Measurements from ENCODE around the gene CES5A. TPM values are rescaled to one million over a fixed set of nuclear protein-coding genes. Genes with fewer than 3 reads are reported as not detected.
"Not testable (repeated sequence)": the region's sequence is repeated elsewhere in the genome, so short reads cannot be mapped to it uniquely, and the experiment has no call there.

The CES5A gene
- not detected in 2 replicates for total RNA-seq

GRCh38 chr16:55875273-55875672 is at the start of gene CES5A:
Gene CES5A (minus strand): TSS chr16:55875373. CDS start chr16:55875221, 152 bp downstream.
- DNase-seq (ENCODE audit: extremely low read depth, low read depth, low spot score): no peak

- DNase-seq (ENCODE audit: extremely low read depth, low read depth, low spot score): no peak
Observed at GRCh38 chr16:55922662-55923061, 47.5 kb upstream of the CES5A start.

- no peak for DNase-seq (ENCODE audit: extremely low read depth, low read depth, low spot score)
Observed at GRCh38 chr16:55917373-55918160, 42.4 kb upstream of the CES5A start.

GRCh38 chr16:55915096-55915827 is 40.1 kb upstream of the CES5A start:
- no peak for DNase-seq (ENCODE audit: extremely low read depth, low read depth, low spot score)

GRCh38 chr16:55914383-55914782 is 39.2 kb upstream of the CES5A start:
- no peak for DNase-seq (ENCODE audit: extremely low read depth, low read depth, low spot score)

- no peak for DNase-seq (ENCODE audit: extremely low read depth, low read depth, low spot score)
Observed at GRCh38 chr16:55913716-55914115, 38.5 kb upstream of the CES5A start.

- not testable (repeated sequence) for DNase-seq (ENCODE audit: extremely low read depth, low read depth, low spot score)
Observed at GRCh38 chr16:55913121-55913520, 37.9 kb upstream of the CES5A start.

- no peak for DNase-seq (ENCODE audit: extremely low read depth, low read depth, low spot score)
Observed at GRCh38 chr16:55912022-55912421, 36.8 kb upstream of the CES5A start.

- no peak for DNase-seq (ENCODE audit: extremely low read depth, low read depth, low spot score)
Observed at GRCh38 chr16:55911616-55912015, 36.4 kb upstream of the CES5A start.

- DNase-seq (ENCODE audit: extremely low read depth, low read depth, low spot score): no peak
Observed at GRCh38 chr16:55909876-55910275, 34.7 kb upstream of the CES5A start.

GRCh38 chr16:55908641-55909040 is 33.5 kb upstream of the CES5A start:
- DNase-seq (ENCODE audit: extremely low read depth, low read depth, low spot score): no peak

- no peak for DNase-seq (ENCODE audit: extremely low read depth, low read depth, low spot score)
Observed at GRCh38 chr16:55907661-55908060, 32.5 kb upstream of the CES5A start.

- DNase-seq (ENCODE audit: extremely low read depth, low read depth, low spot score): no peak
Observed at GRCh38 chr16:55906123-55906522, 30.9 kb upstream of the CES5A start.

- no peak for DNase-seq (ENCODE audit: extremely low read depth, low read depth, low spot score)
Observed at GRCh38 chr16:55905651-55906050, 30.5 kb upstream of the CES5A start.

- no peak for DNase-seq (ENCODE audit: extremely low read depth, low read depth, low spot score)
Observed at GRCh38 chr16:55901566-55902217, 26.5 kb upstream of the CES5A start.

GRCh38 chr16:55900616-55901393 is 25.6 kb upstream of the CES5A start:
- no peak for DNase-seq (ENCODE audit: extremely low read depth, low read depth, low spot score)

- DNase-seq (ENCODE audit: extremely low read depth, low read depth, low spot score): no peak
Observed at GRCh38 chr16:55899857-55900256, 24.7 kb upstream of the CES5A start.

GRCh38 chr16:55898592-55898991 is 23.4 kb upstream of the CES5A start:
- DNase-seq (ENCODE audit: extremely low read depth, low read depth, low spot score): no peak

GRCh38 chr16:55892821-55893220 is 17.6 kb upstream of the CES5A start:
- no peak for DNase-seq (ENCODE audit: extremely low read depth, low read depth, low spot score)

- no peak for DNase-seq (ENCODE audit: extremely low read depth, low read depth, low spot score)
Observed at GRCh38 chr16:55889518-55889917, 14.3 kb upstream of the CES5A start.

GRCh38 chr16:55888546-55888945 is 13.4 kb upstream of the CES5A start:
- DNase-seq (ENCODE audit: extremely low read depth, low read depth, low spot score): no peak

Measured in glomerular endothelial cell (primary cell).